Liver (tissue), 9 donors: ENCODE data around the gene SDR9C7. TPM values are rescaled to one million over a fixed set of nuclear protein-coding genes. Genes with fewer than 3 reads are reported as not detected.
"Not testable (repeated sequence)": the region's sequence is repeated elsewhere in the genome, so short reads cannot be mapped to it uniquely, and the experiment has no call there.

Experiments used
- DNase-seq: peaks from one replicate; pipeline ENCODE4 v3.0.0-alpha.2; 2017; ENCODE audit warnings: low spot score
- H3K27ac ChIP-seq, 2 donors: one replicate each; pipeline ENCODE4 v1.7.0; 2013; ENCODE audit warnings: inconsistent platforms in 2 of 2, low read length in 2 of 2, control low read depth in 1 of 2, low read depth in 1 of 2, mild to moderate bottlenecking in 1 of 2
- H3K27me3 ChIP-seq, 4 donors: one replicate each; pipeline versions ENCODE4 v1.6.1 to v1.7.0; 2013; ENCODE audit warnings: low read length in 3 of 4, inconsistent platforms in 1 of 4, mild to moderate bottlenecking in 1 of 4, moderate library complexity in 1 of 4; ENCODE audit not compliant: control insufficient read depth in 4 of 4, insufficient read depth in 4 of 4
- H3K36me3 ChIP-seq, 4 donors: one replicate each; pipeline versions ENCODE4 v1.6.1 to v1.7.0; 2013; ENCODE audit warnings: low read length in 3 of 4, mild to moderate bottlenecking in 3 of 4, low read depth in 1 of 4, moderate library complexity in 1 of 4; ENCODE audit not compliant: control insufficient read depth in 4 of 4, insufficient read depth in 3 of 4
- H3K4me1 ChIP-seq, 4 donors: one replicate each; pipeline versions ENCODE4 v1.6.1 to v1.7.0; 2013; ENCODE audit warnings: low read length in 3 of 4, mild to moderate bottlenecking in 3 of 4, moderate library complexity in 1 of 4; ENCODE audit not compliant: control insufficient read depth in 4 of 4, insufficient read depth in 4 of 4
- H3K4me3 ChIP-seq, 3 donors: one replicate each; pipeline versions ENCODE4 v1.6.1 to v1.7.0; 2013; ENCODE audit warnings: low read length in 3 of 3, control low read depth in 1 of 3, low read depth in 1 of 3, mild to moderate bottlenecking in 1 of 3
- H3K9ac ChIP-seq, 2 donors: one replicate each; pipeline ENCODE4 v1.7.0; 2013; ENCODE audit warnings: low read length in 2 of 2, mild to moderate bottlenecking in 2 of 2, moderate library complexity in 2 of 2, control low read depth in 1 of 2, low read depth in 1 of 2
- H3K9me3 ChIP-seq, 4 donors: one replicate each; pipeline versions ENCODE4 v1.6.1 to v1.7.0; 2013; ENCODE audit warnings: low read length in 3 of 4; ENCODE audit not compliant: control insufficient read depth in 4 of 4
- ATF3 ChIP-seq: IDR thresholded peaks from 2 replicates; pipeline ENCODE4 v1.6.1; 2016; ENCODE audit warnings: antibody characterized with exemption
- CTCF ChIP-seq: fragments of 150-350 bp; IDR thresholded peaks from 2 replicates; pipeline ENCODE4 v1.5.1; 2017; ENCODE audit warnings: improper control_type of control experiment, low read depth, low read length; ENCODE audit not compliant: missing input control
- EGR1 ChIP-seq, 2 donors: IDR thresholded peaks; 2 replicates each; pipeline ENCODE4 v1.6.1; 2016 to 2018; ENCODE audit warnings: antibody characterized with exemption in 2 of 2, low read depth in 2 of 2
- FOXA1 ChIP-seq: IDR thresholded peaks from 2 replicates; pipeline ENCODE4 v1.6.1; 2016; ENCODE audit warnings: antibody characterized with exemption
- FOXA2 ChIP-seq: IDR thresholded peaks from 2 replicates; pipeline ENCODE4 v1.6.1; 2016; ENCODE audit warnings: antibody characterized with exemption
- GABPA ChIP-seq, 2 donors: IDR thresholded peaks in 1 of 2; conservative IDR thresholded peaks in 1 of 2; 2 replicates each; pipeline ENCODE4 v1.6.1; 2016; ENCODE audit warnings: antibody characterized with exemption in 2 of 2, mild to moderate bottlenecking in 1 of 2, moderate library complexity in 1 of 2
- HNF4A ChIP-seq, 2 donors: conservative IDR thresholded peaks; 2 replicates each; pipeline ENCODE4 v1.6.1; 2016; ENCODE audit warnings: antibody characterized with exemption in 2 of 2, mild to moderate bottlenecking in 2 of 2
- HNF4G ChIP-seq: IDR thresholded peaks from 2 replicates; pipeline ENCODE4 v1.6.1; 2016; ENCODE audit warnings: antibody characterized with exemption
- JUND ChIP-seq, 2 donors: IDR thresholded peaks; 2 replicates each; pipeline ENCODE4 v1.6.1; 2016; ENCODE audit warnings: antibody characterized with exemption in 2 of 2
- MAX ChIP-seq: IDR thresholded peaks from 2 replicates; pipeline ENCODE4 v1.6.1; 2016; ENCODE audit warnings: antibody characterized with exemption
- NR2F2 ChIP-seq: IDR thresholded peaks from 2 replicates; pipeline ENCODE4 v1.6.1; 2016; ENCODE audit warnings: antibody characterized with exemption
- RAD21 ChIP-seq, 2 donors: IDR thresholded peaks; 2 replicates each; pipeline ENCODE4 v1.6.1; 2016; ENCODE audit warnings: antibody characterized with exemption in 2 of 2, mild to moderate bottlenecking in 2 of 2
- REST ChIP-seq: IDR thresholded peaks from 2 replicates; pipeline ENCODE4 v1.6.1; 2016; ENCODE audit warnings: antibody characterized with exemption, mild to moderate bottlenecking
- RXRA ChIP-seq, 2 donors: IDR thresholded peaks; 2 replicates each; pipeline ENCODE4 v1.6.1; 2017 to 2018; ENCODE audit warnings: antibody characterized with exemption in 2 of 2, mild to moderate bottlenecking in 1 of 2
- SP1 ChIP-seq: IDR thresholded peaks from 2 replicates; pipeline ENCODE4 v1.6.1; 2018; ENCODE audit warnings: antibody characterized with exemption, mild to moderate bottlenecking
- TAF1 ChIP-seq: conservative IDR thresholded peaks from 2 replicates; pipeline ENCODE4 v1.6.1; 2016; ENCODE audit warnings: antibody characterized with exemption, mild to moderate bottlenecking
- YY1 ChIP-seq: IDR thresholded peaks from 2 replicates; pipeline ENCODE4 v1.6.1; 2016; ENCODE audit warnings: antibody characterized with exemption, mild to moderate bottlenecking
- ZBTB33 ChIP-seq: IDR thresholded peaks from 2 replicates; pipeline ENCODE4 v1.6.1; 2016; ENCODE audit warnings: antibody characterized with exemption
- WGBS: extraction: QIAGEN DNeasy Blood & Tissue Kit; methylation state at CpG from one replicate; pipeline ENCODE4 v1.1.7; 2013; 5-methylcytosine and 5-hydroxymethylcytosine counted together
- polyA plus RNA-seq, 2 donors: library from polyadenylated mRNA; stranded (reverse) in 1 of 2; unstranded in 1 of 2; fragments of 200-250 nt in 1 of 2; fragments of >200 nt in 1 of 2; fragmentation: Nextera tagmentation in 1 of 2; extraction: Ambion mirVana in 1 of 2; gene quantifications; one replicate each; pipeline versions ENCODE4 v1.2.1 to v1.2.3, GENCODE V29; 2013 to 2015
- total RNA-seq, 2 donors: library from RNA; depleted of rRNA; stranded (reverse); fragments of >200 nt; gene quantifications; one replicate each; pipeline ENCODE4 v1.2.3, GENCODE V29; 2014
- donor health status: healthy.
- donor health status: healthy.
- donor health status: healthy.
- donor health status: healthy.
- donor health status: healthy.

SDR9C7 gene
- total and polyA plus RNA-seq, 4 donors: not detected

GRCh38 chr12:56908136-56908535 is 26.1 kb downstream of the SDR9C7 start (continued):
- no peak for TF ChIP-seq CTCF
- no peak for TF ChIP-seq HNF4G
- no peak for TF ChIP-seq NR2F2

GRCh38 chr12:56905852-56906251 is 28.4 kb downstream of the SDR9C7 start:
- no peak for DNase-seq
- no peaks in the 10 kb centered on the region for H3K4me1 ChIP-seq
- H3K27ac ChIP-seq: no peak overlapping the region
- H3K27me3 ChIP-seq: no peaks in the 10 kb centered on the region
- TF ChIP-seq FOXA2 (no peak), RAD21 (IDR thresholded peaks at IDR 0.05) (peak in 1 of 2 donors; percentile 46)
- no peak overlapping the region for H3K9ac ChIP-seq
- H3K4me3 ChIP-seq: no peak overlapping the region
- peaks cover 2 to 9% (median 5%) of the 10 kb centered on the region in 4 donors for H3K9me3 ChIP-seq
- no peaks in the 10 kb centered on the region for H3K36me3 ChIP-seq
- 31% methylated on average over 1 of the region's 1 CpG for WGBS

GRCh38 chr12:56903374-56903773 is 30.8 kb downstream of the SDR9C7 start:
- Histone ChIP-seq H3K36me3 (no peaks in the 10 kb centered on the region), H3K4me3 (no peak overlapping the region), H3K27me3 (no peaks in the 10 kb centered on the region), H3K27ac (peak overlapping the region in 1 of 2 donors; percentile 26), H3K9me3 (peaks cover 2 to 13% (median 6%) of the 10 kb centered on the region in 4 donors), H3K9ac (no peak overlapping the region), H3K4me1 (peaks cover 0 to 13% (median 6%) of the 10 kb centered on the region in 4 donors)
- no peak for DNase-seq
- 40% methylated on average over 1 of the region's 1 CpG for WGBS
- TF ChIP-seq JUND (IDR thresholded peaks at IDR 0.05): no peak
- TF ChIP-seq MAX: no peak
- TF ChIP-seq NR2F2: no peak
- peak; percentile 16 for TF ChIP-seq FOXA2
- TF ChIP-seq RXRA (IDR thresholded peaks at IDR 0.05): peak in 1 of 2 donors; percentile 44
- TF ChIP-seq RAD21 (IDR thresholded peaks at IDR 0.05): no peak
- no peak for TF ChIP-seq GABPA (IDR thresholded peaks at IDR 0.05 in 1 of 2, conservative IDR thresholded peaks at IDR 0.05 in 1 of 2)
- no peak for TF ChIP-seq FOXA1
- no peak for TF ChIP-seq YY1
- TF ChIP-seq TAF1: no peak
- TF ChIP-seq ATF3: no peak
- TF ChIP-seq REST: no peak
- TF ChIP-seq ZBTB33: no peak
- TF ChIP-seq HNF4A (conservative IDR thresholded peaks at IDR 0.05): peak in 1 of 2 donors; percentile 35
- no peak for TF ChIP-seq SP1
- no peak for TF ChIP-seq CTCF
- TF ChIP-seq EGR1 (IDR thresholded peaks at IDR 0.05; ENCODE audit: low read depth in 2 of 2): no peak
- no peak for TF ChIP-seq HNF4G

GRCh38 chr12:56901313-56901712 is 32.9 kb downstream of the SDR9C7 start:
- not testable (repeated sequence) for H3K27ac ChIP-seq, H3K27me3 ChIP-seq, DNase-seq, H3K9ac ChIP-seq, H3K4me3 ChIP-seq, H3K36me3 ChIP-seq
- H3K9me3 ChIP-seq: peaks cover 2 to 13% (median 6%) of the 10 kb centered on the region in 4 donors
- peaks cover 0 to 30% (median 19%) of the 10 kb centered on the region in 4 donors for H3K4me1 ChIP-seq
